Measurements from ENCODE around the gene NSUN7.
"Not testable (repeated sequence)": the region's sequence is repeated elsewhere in the genome, so short reads cannot be mapped to it uniquely, and the experiment has no call there.

The NSUN7 gene

GRCh38 chr4:40749717-40750460 lies at the start of gene NSUN7:
TSS of gene NSUN7 (plus strand) at chr4:40749955. CDS start at chr4:40750694, 739 bp downstream.
- no peak for DNase-seq

- no peak for DNase-seq
Measured at GRCh38 chr4:40702137-40702799, 47.5 kb upstream of the NSUN7 start.

GRCh38 chr4:40702800-40703151 lies 47.0 kb upstream of the NSUN7 start:
- DNase-seq, result no peak

- DNase-seq, result no peak
Measured at GRCh38 chr4:40704073-40704472, 45.7 kb upstream of the NSUN7 start.

GRCh38 chr4:40710484-40711254 lies 39.1 kb upstream of the NSUN7 start:
- no peak for DNase-seq

- DNase-seq, result not testable (repeated sequence)
Measured at GRCh38 chr4:40713001-40713400, 36.8 kb upstream of the NSUN7 start.

- no peak for DNase-seq
Measured at GRCh38 chr4:40713798-40714197, 36.0 kb upstream of the NSUN7 start.

- DNase-seq, result no peak
Measured at GRCh38 chr4:40718586-40718985, 31.2 kb upstream of the NSUN7 start.

- DNase-seq, result no peak
Measured at GRCh38 chr4:40719008-40719623, 30.6 kb upstream of the NSUN7 start.

GRCh38 chr4:40720351-40720750 lies 29.4 kb upstream of the NSUN7 start:
- DNase-seq, result no peak

GRCh38 chr4:40720916-40721315 lies 28.8 kb upstream of the NSUN7 start:
- DNase-seq, result no peak

GRCh38 chr4:40721730-40722171 lies 28.0 kb upstream of the NSUN7 start:
- DNase-seq, result no peak

- DNase-seq, result no peak
Measured at GRCh38 chr4:40722576-40723161, 27.1 kb upstream of the NSUN7 start.

GRCh38 chr4:40723728-40724127 lies 26.0 kb upstream of the NSUN7 start:
- DNase-seq, result no peak

GRCh38 chr4:40728333-40728732 lies 21.4 kb upstream of the NSUN7 start:
- no peak for DNase-seq

- no peak for DNase-seq
Measured at GRCh38 chr4:40729555-40729954, 20.2 kb upstream of the NSUN7 start.

- DNase-seq, result no peak
Measured at GRCh38 chr4:40730091-40730679, 19.6 kb upstream of the NSUN7 start.

GRCh38 chr4:40731361-40731760 lies 18.4 kb upstream of the NSUN7 start:
- DNase-seq, result no peak

GRCh38 chr4:40731792-40732245 lies 17.9 kb upstream of the NSUN7 start:
- no peak for DNase-seq

GRCh38 chr4:40733752-40734151 lies 16.0 kb upstream of the NSUN7 start:
- no peak for DNase-seq

- no peak for DNase-seq
Measured at GRCh38 chr4:40734497-40734896, 15.3 kb upstream of the NSUN7 start.

GRCh38 chr4:40736910-40737309 lies 12.8 kb upstream of the NSUN7 start:
- no peak for DNase-seq

Data from cerebellar nuclear complex (tissue), 1 donor.